Measurements from ENCODE around the gene ARVCF. TPM values are rescaled to one million over a fixed set of nuclear protein-coding genes. Genes with fewer than 3 reads are reported as not detected.

The ARVCF gene
- polyA plus RNA-seq, 1 experiment, result 5.6 TPM

DNA sequence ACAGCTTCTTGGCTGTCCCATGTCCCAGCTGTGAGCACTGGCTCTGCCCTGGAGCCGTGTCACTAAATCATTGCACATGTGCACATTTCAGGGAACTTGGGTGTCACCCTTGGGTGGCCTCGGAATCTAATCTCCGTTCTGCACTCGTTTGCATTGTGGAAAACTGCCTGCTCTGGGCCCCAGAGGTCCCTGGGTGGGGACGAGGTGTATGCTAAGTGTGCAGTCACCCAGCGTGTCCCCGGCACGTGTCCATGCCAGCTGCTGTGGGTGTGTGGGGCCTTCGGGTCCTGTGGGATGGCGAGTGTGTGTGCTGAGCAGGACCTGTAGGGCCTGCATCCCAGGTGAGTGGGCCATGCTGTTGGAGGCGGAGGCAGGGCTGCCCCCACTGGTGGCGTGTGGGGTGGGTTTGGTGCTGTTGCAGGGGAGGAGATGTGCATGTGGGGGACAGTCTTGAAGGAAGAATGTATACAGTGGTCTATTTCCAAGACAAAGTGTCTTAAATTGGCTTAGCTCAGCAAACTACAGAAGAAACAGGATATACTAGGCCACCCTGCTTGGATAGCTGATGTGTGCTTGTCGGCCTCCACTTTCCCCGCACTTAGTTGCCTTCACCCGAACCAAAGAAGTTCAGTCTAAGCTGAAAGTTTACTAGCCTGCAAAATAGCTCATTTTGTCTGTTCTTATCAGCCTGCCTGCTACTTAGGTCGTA, 18.9 kb upstream of the ARVCF start:
- CTCF ChIA-PET, result interaction anchor here (0.6 kb wide), 1 partner anchor 89 kb away, joined by 3 read pairs; no protein-coding TSS in a partner anchor
- H3K9me3 ChIP-seq (ENCODE audit: control insufficient read depth, insufficient read depth, low read length), result peaks cover 9% of the 10 kb centered on the region; the same call in 1 of the 2 replicates
- POLR2A ChIA-PET, result no interaction called here
- no peak for DNase-seq (ENCODE audit: low read depth, low spot score)
- H3K27ac ChIP-seq (ENCODE audit: low read depth, low read length), result no peak overlapping the region
- no peaks in the 10 kb centered on the region for H3K27me3 ChIP-seq (ENCODE audit: control insufficient read depth, insufficient read depth, low read length)
- TF ChIP-seq, protein P1, sequence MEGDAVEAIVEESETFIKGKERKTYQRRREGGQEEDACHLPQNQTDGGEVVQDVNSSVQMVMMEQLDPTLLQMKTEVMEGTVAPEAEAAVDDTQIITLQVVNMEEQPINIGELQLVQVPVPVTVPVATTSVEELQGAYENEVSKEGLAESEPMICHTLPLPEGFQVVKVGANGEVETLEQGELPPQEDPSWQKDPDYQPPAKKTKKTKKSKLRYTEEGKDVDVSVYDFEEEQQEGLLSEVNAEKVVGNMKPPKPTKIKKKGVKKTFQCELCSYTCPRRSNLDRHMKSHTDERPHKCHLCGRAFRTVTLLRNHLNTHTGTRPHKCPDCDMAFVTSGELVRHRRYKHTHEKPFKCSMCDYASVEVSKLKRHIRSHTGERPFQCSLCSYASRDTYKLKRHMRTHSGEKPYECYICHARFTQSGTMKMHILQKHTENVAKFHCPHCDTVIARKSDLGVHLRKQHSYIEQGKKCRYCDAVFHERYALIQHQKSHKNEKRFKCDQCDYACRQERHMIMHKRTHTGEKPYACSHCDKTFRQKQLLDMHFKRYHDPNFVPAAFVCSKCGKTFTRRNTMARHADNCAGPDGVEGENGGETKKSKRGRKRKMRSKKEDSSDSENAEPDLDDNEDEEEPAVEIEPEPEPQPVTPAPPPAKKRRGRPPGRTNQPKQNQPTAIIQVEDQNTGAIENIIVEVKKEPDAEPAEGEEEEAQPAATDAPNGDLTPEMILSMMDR (IDR thresholded peaks at IDR 0.05; ENCODE audit: low read depth, low read length), result no peak
- no peak overlapping the region for H3K4me3 ChIP-seq (ENCODE audit: low read depth, low read length)

DNA sequence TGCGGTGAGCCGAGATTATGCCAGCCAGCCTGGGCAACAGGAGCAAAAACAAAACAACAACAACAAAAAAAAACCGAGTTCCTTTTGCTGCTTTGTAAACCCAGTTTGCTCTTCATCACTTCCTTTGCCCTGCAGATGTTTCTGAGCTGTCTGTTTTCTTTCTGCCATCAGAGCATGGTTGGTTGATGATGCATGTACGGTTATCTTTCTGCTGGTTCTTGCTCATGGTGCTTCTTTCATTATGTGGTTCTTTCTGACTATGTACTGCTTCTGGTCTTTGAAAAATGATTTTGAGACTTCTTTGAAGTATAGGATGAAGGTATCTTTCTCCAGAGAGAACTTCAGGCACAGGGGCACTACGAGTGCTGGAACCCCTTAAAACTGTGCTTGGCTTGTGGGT, 17.5 kb upstream of the ARVCF start:
- Histone ChIP-seq H3K27me3 (ENCODE audit: control insufficient read depth, insufficient read depth, low read length) (no peaks in the 10 kb centered on the region), H3K27ac (ENCODE audit: low read depth, low read length) (no peak overlapping the region), H3K9me3 (ENCODE audit: control insufficient read depth, insufficient read depth, low read length) (peaks cover 9% of the 10 kb centered on the region; the same call in 1 of the 2 replicates), H3K4me3 (ENCODE audit: low read depth, low read length) (no peak overlapping the region)
- ChIA-PET CTCF (no interaction called here), POLR2A (no interaction called here)
- TF ChIP-seq, protein P1 (IDR thresholded peaks at IDR 0.05; ENCODE audit: low read depth, low read length), result no peak
- DNase-seq (ENCODE audit: low read depth, low spot score), result no peak

DNA sequence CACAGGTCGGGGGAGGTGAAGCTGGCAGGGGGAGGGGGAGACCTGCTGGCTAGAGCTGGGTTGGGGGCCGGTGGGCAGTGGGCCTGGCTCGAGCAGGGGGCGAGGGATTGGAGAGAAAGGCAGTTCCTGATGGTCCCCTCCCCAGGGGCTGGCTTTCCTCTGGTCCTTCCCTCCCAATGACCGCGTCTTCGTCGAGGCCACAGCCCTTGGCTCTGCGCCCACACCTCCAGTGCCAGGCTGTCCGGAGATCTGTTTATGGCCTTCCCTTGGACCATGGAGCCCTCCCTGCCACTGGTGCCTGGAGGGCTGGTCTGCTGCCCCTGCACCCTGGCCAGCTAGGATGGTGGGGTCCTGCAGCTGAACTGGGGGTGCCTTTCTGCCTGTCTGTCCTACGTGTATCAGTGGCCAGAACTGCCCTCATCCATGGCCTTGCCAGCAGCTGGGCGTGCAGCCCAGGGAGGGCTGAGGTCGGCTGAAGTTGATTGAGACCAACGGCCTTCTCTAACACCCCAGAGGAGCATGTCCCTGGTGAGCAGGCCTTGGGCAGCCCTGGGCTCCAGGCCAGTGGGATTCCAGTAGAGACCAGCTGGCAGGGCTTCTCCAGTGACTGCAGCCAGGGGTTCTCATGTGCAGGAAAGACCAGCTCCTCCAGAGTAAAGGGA, 16.6 kb upstream of the ARVCF start:
- H3K4me3 ChIP-seq (ENCODE audit: low read depth, low read length), result no peak overlapping the region
- TF ChIP-seq, protein P1 (IDR thresholded peaks at IDR 0.05; ENCODE audit: low read depth, low read length), result no peak
- H3K9me3 ChIP-seq (ENCODE audit: control insufficient read depth, insufficient read depth, low read length), result peaks cover 9% of the 10 kb centered on the region; the same call in 1 of the 2 replicates
- no peaks in the 10 kb centered on the region for H3K27me3 ChIP-seq (ENCODE audit: control insufficient read depth, insufficient read depth, low read length)
- ChIA-PET CTCF (interaction anchor here (0.6 kb wide), 1 partner anchor 122 kb away, joined by 3 read pairs; no protein-coding TSS in a partner anchor), POLR2A (no interaction called here)
- DNase-seq (ENCODE audit: low read depth, low spot score), result no peak
- no peak overlapping the region for H3K27ac ChIP-seq (ENCODE audit: low read depth, low read length)

DNA sequence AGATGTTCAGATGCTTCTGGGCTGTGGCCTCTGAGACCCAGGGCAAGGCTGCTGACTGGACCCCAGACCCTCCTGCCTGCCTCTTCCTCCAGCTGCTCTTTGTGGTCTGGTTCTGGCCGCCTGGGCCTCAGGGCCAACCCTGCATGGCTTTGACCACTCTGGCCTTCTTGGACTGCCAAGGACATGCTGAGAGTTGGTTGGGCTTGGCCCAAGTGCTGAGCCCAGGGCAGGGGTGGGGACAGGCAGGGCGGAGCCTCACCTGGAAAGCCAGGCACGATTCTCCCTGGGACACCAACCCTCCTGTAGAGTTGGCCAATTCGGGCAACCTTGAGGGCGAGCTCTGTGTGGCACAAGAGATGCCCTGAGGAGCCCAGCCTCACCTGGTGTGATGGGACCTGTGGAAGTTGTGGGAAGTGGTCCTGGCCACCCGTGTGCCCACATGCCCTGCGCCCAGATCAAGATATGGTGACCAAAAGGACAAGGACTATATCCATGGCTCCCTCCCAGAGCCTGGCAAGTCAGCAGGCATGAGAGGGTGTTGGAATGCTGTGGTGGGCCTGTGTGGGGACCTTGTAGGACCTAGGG, 15.9 kb upstream of the ARVCF start:
- TF ChIP-seq, protein P1 (IDR thresholded peaks at IDR 0.05; ENCODE audit: low read depth, low read length), result no peak
- ChIA-PET CTCF (interaction anchor here (0.6 to 1.1 kb wide), 2 partner anchors 19 to 122 kb away, joined by 3 read pairs; no protein-coding TSS in a partner anchor), POLR2A (no interaction called here)
- no peak overlapping the region for H3K4me3 ChIP-seq (ENCODE audit: low read depth, low read length)
- no peak overlapping the region for H3K27ac ChIP-seq (ENCODE audit: low read depth, low read length)
- H3K9me3 ChIP-seq (ENCODE audit: control insufficient read depth, insufficient read depth, low read length), result peaks cover 9% of the 10 kb centered on the region; the same call in 1 of the 2 replicates
- DNase-seq (ENCODE audit: low read depth, low spot score), result no peak
- H3K27me3 ChIP-seq (ENCODE audit: control insufficient read depth, insufficient read depth, low read length), result no peaks in the 10 kb centered on the region

Data from AG04450 (cell line).